HL-60 (cell line): ENCODE measurements around the gene BCAR3.

Source experiments
- GABPA ChIP-seq: IDR thresholded peaks from 2 replicates; pipeline ENCODE4 v1.6.1; 2012; ENCODE audit warnings: low read depth
- POLR2AphosphoS5 ChIP-seq: IDR thresholded peaks from 2 replicates; pipeline ENCODE4 v1.6.1; 2012; ENCODE audit warnings: low read depth
- REST ChIP-seq: IDR thresholded peaks from 2 replicates; pipeline ENCODE4 v1.6.1; 2012; ENCODE audit warnings: low read depth; ENCODE audit not compliant: insufficient replicate concordance
- SPI1 ChIP-seq: IDR thresholded peaks from 2 replicates; pipeline ENCODE4 v1.6.1; 2012; ENCODE audit warnings: low read depth, mild to moderate bottlenecking, borderline replicate concordance
- TF ChIP-seq, protein P1 (sequence below): IDR thresholded peaks from one replicate; pipeline ENCODE4 v1.5.1; 2011; ENCODE audit warnings: low read length, control low read depth, inconsistent platforms; ENCODE audit not compliant: insufficient read depth

- TF ChIP-seq, protein P1, sequence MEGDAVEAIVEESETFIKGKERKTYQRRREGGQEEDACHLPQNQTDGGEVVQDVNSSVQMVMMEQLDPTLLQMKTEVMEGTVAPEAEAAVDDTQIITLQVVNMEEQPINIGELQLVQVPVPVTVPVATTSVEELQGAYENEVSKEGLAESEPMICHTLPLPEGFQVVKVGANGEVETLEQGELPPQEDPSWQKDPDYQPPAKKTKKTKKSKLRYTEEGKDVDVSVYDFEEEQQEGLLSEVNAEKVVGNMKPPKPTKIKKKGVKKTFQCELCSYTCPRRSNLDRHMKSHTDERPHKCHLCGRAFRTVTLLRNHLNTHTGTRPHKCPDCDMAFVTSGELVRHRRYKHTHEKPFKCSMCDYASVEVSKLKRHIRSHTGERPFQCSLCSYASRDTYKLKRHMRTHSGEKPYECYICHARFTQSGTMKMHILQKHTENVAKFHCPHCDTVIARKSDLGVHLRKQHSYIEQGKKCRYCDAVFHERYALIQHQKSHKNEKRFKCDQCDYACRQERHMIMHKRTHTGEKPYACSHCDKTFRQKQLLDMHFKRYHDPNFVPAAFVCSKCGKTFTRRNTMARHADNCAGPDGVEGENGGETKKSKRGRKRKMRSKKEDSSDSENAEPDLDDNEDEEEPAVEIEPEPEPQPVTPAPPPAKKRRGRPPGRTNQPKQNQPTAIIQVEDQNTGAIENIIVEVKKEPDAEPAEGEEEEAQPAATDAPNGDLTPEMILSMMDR: no peak
- TF ChIP-seq GABPA: no peak
- TF ChIP-seq POLR2AphosphoS5: no peak
- TF ChIP-seq REST: no peak
- no peak for TF ChIP-seq SPI1
Observed at GRCh38 chr1:93592551-93592949, 89.1 kb downstream of the BCAR3 start.
